SK-N-MC (cell line): Measurements from ENCODE around the gene ZNF362.

Experiments used
- DNase-seq: peaks from one replicate; pipeline ENCODE4 v3.0.0-alpha.2; 2011; ENCODE audit warnings: low read depth, low spot score
- H3K27ac ChIP-seq: fragments of 200-600 bp; sonication (generic); 2 replicates; pipeline ENCODE4 v1.5.1; 2016; ENCODE audit warnings: mixed run types
- H3K36me3 ChIP-seq: fragments of 200-600 bp; sonication (generic); 2 replicates; pipeline ENCODE4 v1.6.1; 2017; ENCODE audit warnings: antibody characterized with exemption, low read length, mixed read lengths; ENCODE audit not compliant: insufficient read depth
- H3K4me3 ChIP-seq: fragments of 200-600 bp; sonication (generic); 2 replicates; pipeline ENCODE4 v1.5.1; 2016
- H3K9ac ChIP-seq: fragments of 200-600 bp; sonication (generic); 2 replicates; pipeline ENCODE4 v1.8.0; 2017; ENCODE audit warnings: mixed run types, mixed read lengths; ENCODE audit not compliant: insufficient read length
- H3K9me3 ChIP-seq: fragments of 200-600 bp; sonication (generic); 2 replicates; pipeline ENCODE4 v1.6.1; 2017; ENCODE audit warnings: low read depth, mild to moderate bottlenecking, antibody characterized with exemption, low read length, moderate library complexity, mixed read lengths
- EZH2 ChIP-seq: fragments of 200-600 bp; sonication (generic); IDR thresholded peaks from one replicate; pipeline ENCODE4 v1.6.1; 2017; ENCODE audit warnings: antibody characterized with exemption
- FOXP2 ChIP-seq: optimal IDR thresholded peaks from 2 replicates; pipeline ENCODE3; 2011; ENCODE audit warnings: mild to moderate bottlenecking, moderate library complexity; ENCODE audit not compliant: insufficient read depth; ENCODE audit errors: extremely low read length, control extremely low read depth
- POLR2AphosphoS5 ChIP-seq: IDR thresholded peaks from 2 replicates; pipeline ENCODE4 v1.6.1; 2012; ENCODE audit warnings: mild to moderate bottlenecking, low read depth, low read length, borderline replicate concordance

The ZNF362 gene

GRCh38 chr1:33335020-33335419 lies 78.7 kb downstream of the ZNF362 start:
- Histone ChIP-seq H3K9me3 (no peaks in the 10 kb centered on the region), H3K4me3 (no peak overlapping the region), H3K9ac (no peak overlapping the region), H3K27ac (no peak overlapping the region), H3K36me3 (peaks cover 54% of the 10 kb centered on the region)
- TF ChIP-seq FOXP2 (no peak), POLR2AphosphoS5 (no peak), EZH2 (no peak)
- DNase-seq = no peak

GRCh38 chr1:33336580-33336979 lies 80.3 kb downstream of the ZNF362 start:
- peaks cover 39% of the 10 kb centered on the region for H3K36me3 ChIP-seq
- H3K27ac ChIP-seq = no peak overlapping the region
- DNase-seq = no peak
- TF ChIP-seq EZH2 (no peak), POLR2AphosphoS5 (no peak), FOXP2 (no peak)
- no peaks in the 10 kb centered on the region for H3K9me3 ChIP-seq
- no peak overlapping the region for H3K4me3 ChIP-seq
- no peak overlapping the region for H3K9ac ChIP-seq

GRCh38 chr1:33337441-33337840 lies 81.1 kb downstream of the ZNF362 start:
- H3K9me3 ChIP-seq = no peaks in the 10 kb centered on the region
- no peak for DNase-seq
- H3K4me3 ChIP-seq = no peak overlapping the region
- no peak overlapping the region for H3K27ac ChIP-seq
- no peak for TF ChIP-seq EZH2
- no peak for TF ChIP-seq FOXP2
- no peak for TF ChIP-seq POLR2AphosphoS5
- peaks cover 37% of the 10 kb centered on the region for H3K36me3 ChIP-seq
- no peak overlapping the region for H3K9ac ChIP-seq

- no peak for DNase-seq
- Histone ChIP-seq H3K9me3 (no peaks in the 10 kb centered on the region), H3K4me3 (no peak overlapping the region), H3K9ac (no peak overlapping the region), H3K27ac (0 out of 2 replicates have a peak overlapping the region, but pooled peaks have one; percentile 44), H3K36me3 (peaks cover 36% of the 10 kb centered on the region)
- TF ChIP-seq POLR2AphosphoS5 (no peak), FOXP2 (no peak), EZH2 (no peak)
Observed at GRCh38 chr1:33338048-33338439, 81.8 kb downstream of the ZNF362 start.

GRCh38 chr1:33338440-33339211 lies 82.3 kb downstream of the ZNF362 start:
- no peak for DNase-seq
- Histone ChIP-seq H3K4me3 (no peak overlapping the region), H3K9ac (peak overlapping the region; percentile 33), H3K27ac (peak overlapping the region; percentile 44; the same call in 1 of the 2 replicates), H3K9me3 (no peaks in the 10 kb centered on the region), H3K36me3 (peaks cover 33% of the 10 kb centered on the region)
- TF ChIP-seq POLR2AphosphoS5 (no peak), EZH2 (no peak), FOXP2 (no peak)

- DNase-seq = no peak
- Histone ChIP-seq H3K36me3 (peaks cover 33% of the 10 kb centered on the region), H3K9ac (peak overlapping the region; percentile 33), H3K4me3 (no peak overlapping the region), H3K27ac (no peak overlapping the region), H3K9me3 (no peaks in the 10 kb centered on the region)
- TF ChIP-seq FOXP2 (no peak), POLR2AphosphoS5 (no peak), EZH2 (no peak)
Observed at GRCh38 chr1:33339413-33339812, 83.1 kb downstream of the ZNF362 start.

GRCh38 chr1:33341190-33341589 lies 84.9 kb downstream of the ZNF362 start:
- no peak overlapping the region for H3K27ac ChIP-seq

GRCh38 chr1:33342041-33342723 lies 85.9 kb downstream of the ZNF362 start:
- H3K9me3 ChIP-seq = no peaks in the 10 kb centered on the region
- H3K4me3 ChIP-seq = peak overlapping the region; percentile 37
- H3K27ac ChIP-seq = no peak overlapping the region
- no peak overlapping the region for H3K9ac ChIP-seq
- TF ChIP-seq FOXP2 (peak; percentile 96), POLR2AphosphoS5 (no peak), EZH2 (no peak)
- H3K36me3 ChIP-seq = peaks cover 40% of the 10 kb centered on the region
- DNase-seq = no peak

More at GRCh38 chr1:33341190-33341589, 84.9 kb downstream of the ZNF362 start:
- TF ChIP-seq FOXP2 (no peak), POLR2AphosphoS5 (no peak), EZH2 (no peak)
- no peak overlapping the region for H3K4me3 ChIP-seq
- DNase-seq = no peak
- peaks cover 37% of the 10 kb centered on the region for H3K36me3 ChIP-seq
- H3K9me3 ChIP-seq = no peaks in the 10 kb centered on the region
- no peak overlapping the region for H3K9ac ChIP-seq
